GM12873 (cell line): ENCODE results near the gene TSPAN9.

Source experiments
- TF ChIP-seq, protein P1 (sequence below): IDR thresholded peaks from 2 replicates; pipeline ENCODE4 v1.5.1; 2012; ENCODE audit warnings: low read depth, mild to moderate bottlenecking, moderate library complexity, low read length, control low read depth; ENCODE audit not compliant: insufficient read depth; ENCODE audit errors: missing control alignments

Gene TSPAN9

DNA sequence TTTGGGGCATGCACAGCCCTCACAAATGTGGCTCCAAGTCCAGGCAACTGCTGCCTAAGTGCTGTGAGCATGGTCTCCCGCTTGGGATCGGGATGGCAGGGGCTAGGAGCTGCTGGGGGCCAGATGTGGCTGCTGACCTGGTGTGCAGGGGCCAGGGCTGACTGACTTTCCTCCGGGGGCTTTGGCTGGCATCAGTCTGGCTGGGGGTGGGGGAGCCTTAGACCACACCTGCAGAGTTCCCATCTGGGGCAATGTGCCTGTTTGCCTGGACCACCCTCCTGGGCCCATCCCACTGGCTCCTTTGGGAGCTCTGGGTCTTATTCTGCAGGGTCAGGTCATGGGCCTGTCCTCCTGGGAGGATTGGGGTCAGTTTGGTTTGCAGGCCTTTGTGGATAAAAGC lies 90.5 kb downstream of the TSPAN9 start:
- TF ChIP-seq, protein P1, sequence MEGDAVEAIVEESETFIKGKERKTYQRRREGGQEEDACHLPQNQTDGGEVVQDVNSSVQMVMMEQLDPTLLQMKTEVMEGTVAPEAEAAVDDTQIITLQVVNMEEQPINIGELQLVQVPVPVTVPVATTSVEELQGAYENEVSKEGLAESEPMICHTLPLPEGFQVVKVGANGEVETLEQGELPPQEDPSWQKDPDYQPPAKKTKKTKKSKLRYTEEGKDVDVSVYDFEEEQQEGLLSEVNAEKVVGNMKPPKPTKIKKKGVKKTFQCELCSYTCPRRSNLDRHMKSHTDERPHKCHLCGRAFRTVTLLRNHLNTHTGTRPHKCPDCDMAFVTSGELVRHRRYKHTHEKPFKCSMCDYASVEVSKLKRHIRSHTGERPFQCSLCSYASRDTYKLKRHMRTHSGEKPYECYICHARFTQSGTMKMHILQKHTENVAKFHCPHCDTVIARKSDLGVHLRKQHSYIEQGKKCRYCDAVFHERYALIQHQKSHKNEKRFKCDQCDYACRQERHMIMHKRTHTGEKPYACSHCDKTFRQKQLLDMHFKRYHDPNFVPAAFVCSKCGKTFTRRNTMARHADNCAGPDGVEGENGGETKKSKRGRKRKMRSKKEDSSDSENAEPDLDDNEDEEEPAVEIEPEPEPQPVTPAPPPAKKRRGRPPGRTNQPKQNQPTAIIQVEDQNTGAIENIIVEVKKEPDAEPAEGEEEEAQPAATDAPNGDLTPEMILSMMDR: no peak

DNA sequence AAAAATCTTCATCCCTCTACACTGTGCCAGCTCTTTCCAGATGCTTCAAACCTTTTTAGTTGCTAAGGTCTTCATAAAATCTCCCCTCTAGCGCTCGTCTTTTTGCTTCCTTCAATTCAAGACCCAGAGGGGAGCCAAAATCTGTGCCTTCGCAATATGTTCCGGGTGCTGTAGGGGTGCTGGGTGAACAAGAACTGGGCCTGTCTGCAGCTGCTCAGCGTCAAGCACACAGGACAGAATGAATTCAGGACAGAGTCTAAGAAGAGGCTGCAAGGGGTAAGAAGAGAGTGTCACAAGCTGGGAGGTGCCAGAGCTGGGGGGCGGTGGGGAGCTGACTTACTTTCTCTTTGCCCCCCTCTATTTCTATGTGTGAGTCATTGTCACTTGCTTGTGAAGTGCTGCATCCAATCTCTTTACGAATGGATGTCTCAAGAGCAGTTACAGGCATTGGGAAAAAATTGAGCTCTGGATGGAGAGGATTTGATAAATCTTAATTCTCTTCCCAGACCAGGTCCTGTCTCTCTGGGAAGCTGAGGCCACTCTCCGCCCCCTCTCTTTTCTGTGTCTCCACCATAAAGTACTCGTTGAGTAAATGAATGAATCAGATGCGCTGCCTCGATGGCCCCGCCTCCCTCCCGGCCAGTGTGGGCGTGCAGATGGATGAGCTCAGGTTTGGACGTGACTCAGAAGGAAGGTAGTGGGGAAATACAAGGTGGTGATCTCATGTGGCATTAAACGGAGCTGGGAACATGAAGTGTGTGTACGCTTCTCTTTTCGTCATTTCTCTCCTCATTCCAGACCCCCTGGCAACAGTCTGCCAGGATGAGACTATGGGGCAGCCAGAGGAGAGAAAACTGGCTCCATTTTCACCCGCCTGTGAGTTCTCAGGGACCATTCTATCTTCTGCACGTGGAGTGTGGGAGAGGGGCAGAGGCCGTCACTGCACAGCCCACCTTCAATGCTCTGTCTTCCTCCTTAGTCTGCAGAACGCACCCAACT lies 91.3 kb downstream of the TSPAN9 start:
- TF ChIP-seq, protein P1: no peak

DNA sequence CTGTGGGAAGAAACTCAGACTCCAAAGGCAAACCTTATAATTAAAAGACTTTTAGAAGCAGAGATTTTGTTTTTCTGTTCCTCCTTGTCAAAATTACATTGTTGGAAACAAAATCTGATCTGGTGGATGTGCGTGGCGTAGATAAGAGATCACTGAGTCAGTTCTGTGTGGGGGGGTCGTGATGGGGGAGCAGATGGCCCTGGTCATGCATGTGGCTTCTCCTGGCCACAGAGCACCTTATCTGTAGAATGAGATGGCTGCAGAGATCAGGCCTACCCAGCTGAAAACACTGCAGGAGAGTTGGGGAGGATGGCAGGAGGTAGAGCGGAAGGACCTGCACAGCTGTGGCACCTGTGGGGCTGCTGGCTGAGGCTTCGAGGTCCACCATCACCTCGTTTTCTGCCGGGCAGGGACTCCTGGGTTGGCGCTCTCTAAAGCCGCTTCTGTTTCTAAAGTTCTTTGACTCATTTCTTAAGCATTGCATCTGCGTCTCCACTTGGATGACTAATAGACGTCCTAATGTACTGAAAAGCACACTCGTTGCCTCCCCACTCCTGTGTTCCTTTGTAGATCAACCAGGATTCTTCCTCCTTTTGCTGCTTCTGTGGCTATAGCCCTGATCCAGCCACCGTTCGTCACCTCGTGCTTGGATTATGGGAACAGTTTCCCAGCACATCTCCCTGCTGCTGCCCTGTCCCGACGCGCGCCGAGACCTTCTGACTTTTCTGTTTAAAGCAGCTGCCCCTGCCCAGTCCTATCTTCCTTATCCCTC lies 93.4 kb downstream of the TSPAN9 start:
- TF ChIP-seq, protein P1: no peak

DNA sequence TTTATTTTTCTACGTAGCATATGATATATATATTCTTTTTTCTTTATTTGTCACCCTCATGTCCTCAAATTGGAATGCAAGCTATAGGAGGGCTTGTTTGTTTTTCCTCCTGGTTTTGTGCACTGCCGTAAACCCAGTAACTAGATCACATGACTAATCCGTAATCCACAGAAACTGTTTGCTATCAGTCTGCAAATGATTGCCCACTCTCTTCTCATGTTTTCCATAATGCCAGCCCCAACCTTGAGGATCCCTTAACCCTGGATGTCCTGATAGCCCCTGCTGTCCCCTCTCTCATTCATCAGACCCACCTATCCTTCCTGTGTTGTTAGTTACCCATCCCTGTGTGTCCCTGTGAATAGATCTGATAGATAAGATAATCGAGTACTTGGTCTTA lies 94.0 kb downstream of the TSPAN9 start:
- TF ChIP-seq, protein P1: no peak

DNA sequence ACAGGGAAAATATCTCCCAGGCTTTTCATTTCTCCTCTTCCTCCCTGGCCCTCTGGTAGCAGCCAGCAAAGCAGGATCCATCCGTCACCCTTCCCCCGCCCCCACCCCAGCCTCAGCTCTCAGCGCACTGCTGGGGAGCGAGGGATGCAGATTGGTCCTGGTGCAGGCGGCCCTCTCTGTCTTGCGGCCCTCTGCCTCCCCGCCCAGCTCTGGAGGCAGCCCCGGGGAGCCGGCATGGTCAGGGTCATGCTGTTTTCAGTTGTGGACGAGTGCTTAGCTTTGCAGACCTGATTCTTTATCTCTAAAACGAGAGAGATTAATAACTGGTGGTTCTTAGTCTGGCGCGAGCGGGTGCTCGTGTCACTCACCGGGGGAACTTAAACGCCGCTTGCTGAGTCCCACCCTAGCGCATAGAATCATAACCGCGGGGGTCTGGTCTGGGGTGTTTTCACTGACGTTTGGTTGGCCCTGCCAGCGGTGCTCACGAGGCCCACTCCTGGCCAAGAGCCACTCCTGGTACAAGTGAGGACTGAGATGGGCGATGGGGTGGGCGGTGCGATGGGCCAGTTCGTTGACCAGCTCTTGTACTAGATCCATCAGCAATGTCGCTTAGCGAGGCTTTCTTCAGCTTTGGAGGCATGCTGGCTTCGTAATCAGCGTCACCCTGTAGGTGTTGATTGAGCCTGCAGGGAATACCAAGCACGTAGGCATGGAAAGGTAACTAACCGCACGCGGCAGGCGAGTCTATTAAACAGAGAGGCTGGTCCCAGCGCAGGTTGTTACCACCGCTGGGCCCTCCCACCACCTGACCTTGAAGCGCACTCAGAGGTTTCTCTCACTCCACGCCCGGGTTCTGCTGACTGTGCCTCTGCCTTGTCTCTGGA lies 95.2 kb downstream of the TSPAN9 start:
- TF ChIP-seq, protein P1: no peak

DNA sequence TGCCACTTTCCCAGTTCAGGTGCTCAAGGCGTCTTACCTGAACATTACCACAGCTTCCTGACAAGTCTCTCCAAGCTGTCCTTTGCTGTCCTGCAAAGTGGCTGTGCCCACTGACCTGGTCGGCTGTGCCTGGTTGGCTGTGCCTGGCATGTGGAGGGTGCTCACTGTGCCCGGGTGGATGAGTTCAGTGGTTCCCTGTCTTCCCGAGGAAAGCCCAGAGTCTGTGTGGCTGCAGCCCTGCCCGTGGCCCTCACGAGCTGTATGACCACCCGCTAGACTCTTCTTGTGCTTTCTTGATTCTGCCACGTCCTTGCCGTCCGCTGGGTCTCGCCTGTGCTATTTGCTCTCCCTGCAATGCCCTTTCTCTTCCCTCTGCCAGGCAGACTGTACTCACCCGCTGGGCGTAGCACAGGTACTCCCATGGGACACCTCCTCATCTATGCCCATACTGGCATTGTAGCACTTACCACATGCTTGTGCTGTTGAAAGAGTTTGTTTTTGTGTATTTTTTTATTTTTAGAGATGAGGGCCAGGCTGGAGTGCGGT lies 95.9 kb downstream of the TSPAN9 start:
- TF ChIP-seq, protein P1: no peak
